Left lung (tissue), 10 donors: ENCODE data around the gene LINC01488. TPM values are rescaled to one million over a fixed set of nuclear protein-coding genes. Genes with fewer than 3 reads are reported as not detected.

Experiments used
- ATAC-seq: fragments of 200-7000 bp; cut with Tn5 transposase; one replicate; pipeline ENCODE4 v1.9.1; 2020; ENCODE audit warnings: moderate library complexity
- DNase-seq, 4 donors: peaks; one replicate each; pipeline ENCODE4 v3.0.0-alpha.2; 2013 to 2020
- H3K27ac ChIP-seq, 2 donors: fragments of 200-600 bp; sonication (generic) in 1 of 2; one replicate each; pipeline versions ENCODE4 v1.5.0 to v1.8.0; 2020 to 2021
- H3K27me3 ChIP-seq, 2 donors: fragments of 200-600 bp; sonication (generic) in 1 of 2; one replicate each; pipeline versions ENCODE4 v1.5.0 to v1.8.0; 2020 to 2021
- H3K36me3 ChIP-seq, 2 donors: fragments of 200-600 bp; sonication (generic) in 1 of 2; one replicate each; pipeline versions ENCODE4 v1.5.0 to v1.8.0; 2020 to 2021
- H3K4me1 ChIP-seq, 2 donors: fragments of 200-600 bp; one replicate each; pipeline ENCODE4 v1.8.0; 2021
- H3K4me3 ChIP-seq, 2 donors: fragments of 200-600 bp; sonication (generic) in 1 of 2; one replicate each; pipeline versions ENCODE4 v1.5.0 to v1.8.0; 2020 to 2021; ENCODE audit warnings: mild to moderate bottlenecking in 1 of 2
- H3K9me3 ChIP-seq, 2 donors: fragments of 200-600 bp; sonication (generic) in 1 of 2; one replicate each; pipeline versions ENCODE4 v1.5.0 to v1.8.0; 2020 to 2021
- CTCF ChIP-seq, 2 donors: fragments of 200-600 bp; sonication (generic) in 1 of 2; IDR thresholded peaks; one replicate each; pipeline versions ENCODE4 v1.5.0 to v1.8.0; 2021; ENCODE audit warnings: antibody characterized with exemption in 2 of 2
- intact Hi-C, 2 donors: fragments of 100-400 bp; cut with DNase I; formaldehyde crosslinking; loops; one replicate each; pipeline versions ENCODE4 v1.11.2 to v1.14.2; 2022
- polyA plus RNA-seq, 6 donors: library from polyadenylated mRNA; unstranded; fragments of 120-200 nt; gene quantifications; one replicate each; pipeline ENCODE4 v1.2.1, GENCODE V29; 2013; ENCODE audit not compliant: insufficient read length in 6 of 6
- total RNA-seq, 2 donors: library from RNA; stranded (reverse); fragmentation: NEBNext Ultra II Directional; extraction: Animal tissue kit (Norgen Biotek cat#: 25700); gene quantifications; one replicate each; pipeline ENCODE4 v1.2.1, GENCODE V29; 2021
- donor health status: DM: no; HTN: yes; CAD: no.
- donor health status: DM: no; HTN: no; CAD: no.

The LINC01488 gene
- total and polyA plus RNA-seq, 8 donors: 0.04 to 0.12 (median 0.07) TPM; not detected in 2

GRCh38 chr11:69470301-69470700 is 11.2 kb upstream of the LINC01488 start:
- Histone ChIP-seq H3K36me3 (no peaks in the 10 kb centered on the region), H3K27ac (no peak overlapping the region), H3K27me3 (peaks cover 0 to 12% of the 10 kb centered on the region in 2 donors), H3K9me3 (peaks cover 0 to 8% of the 10 kb centered on the region in 2 donors), H3K4me1 (no peaks in the 10 kb centered on the region), H3K4me3 (no peak overlapping the region)
- DNase-seq (peak in 1 of 4 donors; percentile 31), ATAC-seq (no peak)
- no peak for TF ChIP-seq CTCF (IDR thresholded peaks at IDR 0.05)
- intact Hi-C loops: no loop called here

- H3K36me3 ChIP-seq: no peaks in the 10 kb centered on the region
- no peak for TF ChIP-seq CTCF (IDR thresholded peaks at IDR 0.05)
- H3K27me3 ChIP-seq: peaks cover 0 to 12% of the 10 kb centered on the region in 2 donors
- no peak overlapping the region for H3K27ac ChIP-seq
- intact Hi-C loops: no loop called here
- H3K4me1 ChIP-seq: no peaks in the 10 kb centered on the region
- no peak overlapping the region for H3K4me3 ChIP-seq
- ATAC-seq: no peak
- peak in 1 of 4 donors; percentile 60 for DNase-seq
- H3K9me3 ChIP-seq: peaks cover 0 to 8% of the 10 kb centered on the region in 2 donors
Measured at GRCh38 chr11:69470793-69471728, 10.4 kb upstream of the LINC01488 start.

- H3K27me3 ChIP-seq: peaks cover 0 to 12% of the 10 kb centered on the region in 2 donors
- no peak for ATAC-seq
- no peaks in the 10 kb centered on the region for H3K36me3 ChIP-seq
- H3K9me3 ChIP-seq: peaks cover 0 to 8% of the 10 kb centered on the region in 2 donors
- H3K27ac ChIP-seq: no peak overlapping the region
- no peaks in the 10 kb centered on the region for H3K4me1 ChIP-seq
- DNase-seq: peak in 1 of 4 donors; percentile 42
- intact Hi-C loops: no loop called here
- TF ChIP-seq CTCF (IDR thresholded peaks at IDR 0.05): no peak
- H3K4me3 ChIP-seq: no peak overlapping the region
Measured at GRCh38 chr11:69471729-69472540, 9.5 kb upstream of the LINC01488 start.

- intact Hi-C loops: no loop called here
- Histone ChIP-seq H3K4me3 (no peak overlapping the region), H3K9me3 (peaks cover 0 to 8% of the 10 kb centered on the region in 2 donors), H3K27ac (no peak overlapping the region), H3K36me3 (no peaks in the 10 kb centered on the region), H3K4me1 (no peaks in the 10 kb centered on the region), H3K27me3 (peaks cover 0 to 12% of the 10 kb centered on the region in 2 donors)
- ATAC-seq (no peak), DNase-seq (peak in 1 of 4 donors; percentile 37)
- no peak for TF ChIP-seq CTCF (IDR thresholded peaks at IDR 0.05)
Measured at GRCh38 chr11:69472541-69473275, 8.8 kb upstream of the LINC01488 start.
